Fibroblast of mammary gland (primary cell): ENCODE results near the gene UBE2S.

Experiments used
- DNase-seq: peaks from one replicate; pipeline ENCODE4 v3.0.0-alpha.2; 2010; ENCODE audit warnings: low read depth
- H3K4me3 ChIP-seq: 2 replicates; pipeline ENCODE4 v1.5.1; 2011; ENCODE audit warnings: low read depth, mild to moderate bottlenecking, low read length, moderate library complexity; ENCODE audit not compliant: control insufficient read depth
- TF ChIP-seq, protein P1 (sequence below): conservative IDR thresholded peaks from 2 replicates; pipeline ENCODE4 v1.5.1; 2011; ENCODE audit warnings: low read depth, low read length, inconsistent platforms; ENCODE audit not compliant: control insufficient read depth, insufficient read depth

UBE2S gene

DNA sequence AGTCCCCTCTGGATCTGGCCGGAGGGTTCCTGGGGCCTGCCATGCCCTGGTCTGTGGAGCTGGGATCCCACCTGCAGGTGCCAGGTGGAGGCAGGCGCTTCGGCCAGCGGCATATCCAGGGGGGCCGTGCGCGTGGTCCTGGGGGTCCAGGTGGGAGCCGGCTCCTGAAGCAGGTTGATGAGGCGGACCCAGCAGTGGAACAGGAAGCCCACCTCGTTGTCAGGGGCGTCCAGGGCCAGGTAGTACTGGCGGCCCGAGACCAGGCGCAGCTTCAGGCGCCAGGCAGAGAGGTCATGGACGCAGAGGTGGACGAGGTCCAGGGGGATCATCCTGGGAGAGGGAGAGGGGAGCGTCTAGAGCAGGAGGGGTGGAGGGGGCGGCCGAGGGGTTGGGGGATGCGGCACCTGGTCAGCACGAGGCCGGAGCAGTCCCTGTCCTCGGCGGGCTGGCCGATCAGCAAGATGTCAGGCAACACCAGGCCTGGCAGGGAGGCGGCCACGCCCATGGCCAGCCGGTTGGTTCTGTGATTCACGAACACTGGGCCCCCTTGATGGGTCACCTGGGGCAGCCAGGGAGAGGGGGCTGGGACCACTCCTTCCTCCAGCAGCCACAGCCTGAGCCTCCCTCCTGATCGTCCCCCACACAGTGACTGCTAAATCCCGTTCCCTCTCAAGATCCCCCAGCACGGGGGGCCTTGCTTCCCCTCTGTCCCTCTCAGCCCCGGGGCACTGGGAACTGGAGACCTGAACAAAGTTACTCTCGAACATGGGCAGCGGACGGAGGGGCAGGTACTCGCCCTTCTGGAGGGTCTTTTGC is 45.2 kb downstream of the UBE2S start:
- DNase-seq = no peak
- H3K4me3 ChIP-seq = no peak overlapping the region
- TF ChIP-seq, protein P1, sequence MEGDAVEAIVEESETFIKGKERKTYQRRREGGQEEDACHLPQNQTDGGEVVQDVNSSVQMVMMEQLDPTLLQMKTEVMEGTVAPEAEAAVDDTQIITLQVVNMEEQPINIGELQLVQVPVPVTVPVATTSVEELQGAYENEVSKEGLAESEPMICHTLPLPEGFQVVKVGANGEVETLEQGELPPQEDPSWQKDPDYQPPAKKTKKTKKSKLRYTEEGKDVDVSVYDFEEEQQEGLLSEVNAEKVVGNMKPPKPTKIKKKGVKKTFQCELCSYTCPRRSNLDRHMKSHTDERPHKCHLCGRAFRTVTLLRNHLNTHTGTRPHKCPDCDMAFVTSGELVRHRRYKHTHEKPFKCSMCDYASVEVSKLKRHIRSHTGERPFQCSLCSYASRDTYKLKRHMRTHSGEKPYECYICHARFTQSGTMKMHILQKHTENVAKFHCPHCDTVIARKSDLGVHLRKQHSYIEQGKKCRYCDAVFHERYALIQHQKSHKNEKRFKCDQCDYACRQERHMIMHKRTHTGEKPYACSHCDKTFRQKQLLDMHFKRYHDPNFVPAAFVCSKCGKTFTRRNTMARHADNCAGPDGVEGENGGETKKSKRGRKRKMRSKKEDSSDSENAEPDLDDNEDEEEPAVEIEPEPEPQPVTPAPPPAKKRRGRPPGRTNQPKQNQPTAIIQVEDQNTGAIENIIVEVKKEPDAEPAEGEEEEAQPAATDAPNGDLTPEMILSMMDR = no peak

- no peak overlapping the region for H3K4me3 ChIP-seq
- TF ChIP-seq, protein P1 = no peak
- DNase-seq = no peak
Measured at GRCh38 chr19:55360902-55361301, 46.7 kb downstream of the UBE2S start.

DNA sequence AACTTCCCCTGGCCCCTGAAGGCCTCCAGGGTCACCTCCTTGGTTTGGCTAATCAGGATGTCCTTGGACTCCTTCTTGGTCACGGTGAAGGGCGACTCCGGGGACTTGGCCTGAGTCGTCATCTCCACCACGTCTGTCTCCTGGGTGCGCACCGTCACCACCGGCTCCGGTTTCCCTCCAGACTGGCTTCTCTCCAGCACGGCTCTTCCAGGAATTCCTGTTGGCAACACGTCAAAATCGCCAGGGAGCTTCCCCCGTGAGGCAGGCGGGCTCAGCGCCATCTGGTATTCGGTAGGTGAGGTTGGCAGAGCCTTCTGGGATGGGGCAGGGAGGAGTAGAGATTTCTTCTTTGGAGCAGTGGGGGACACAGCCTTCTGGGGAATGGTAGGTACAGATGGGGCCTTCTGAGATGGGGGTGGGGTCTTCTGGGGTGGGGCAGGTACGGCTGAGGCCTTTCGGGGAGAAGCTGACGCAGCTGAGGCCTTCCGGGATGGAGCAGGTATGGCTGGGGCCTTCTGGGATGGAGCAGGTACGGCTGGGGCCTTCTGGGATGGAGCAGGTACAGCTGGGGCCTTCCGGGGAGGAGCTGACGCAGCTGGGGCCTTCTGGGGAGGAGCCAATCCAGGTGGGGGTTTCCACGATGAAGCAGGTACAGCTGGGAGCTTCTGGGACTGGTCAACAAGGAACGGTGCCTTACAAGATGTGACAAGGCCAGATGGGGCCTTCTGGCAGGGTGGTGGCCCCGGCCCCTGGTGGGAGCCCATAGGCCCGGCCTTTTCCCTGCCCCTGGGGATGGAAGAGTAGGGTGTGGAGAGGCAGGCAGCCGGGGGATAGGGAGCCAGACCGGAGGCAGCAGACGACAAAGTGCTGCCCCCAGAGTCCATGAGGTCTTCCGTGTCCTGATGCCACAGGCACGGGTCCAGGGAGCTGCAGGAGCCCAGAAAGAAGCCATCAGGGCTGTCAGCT is 48.4 kb downstream of the UBE2S start:
- TF ChIP-seq, protein P1 = no peak
- no peak overlapping the region for H3K4me3 ChIP-seq
- DNase-seq = no peak

GRCh38 chr19:55358493-55358892 is 49.1 kb downstream of the UBE2S start:
- TF ChIP-seq, protein P1 = no peak
- no peak overlapping the region for H3K4me3 ChIP-seq

GRCh38 chr19:55355213-55355821 is 52.3 kb downstream of the UBE2S start:
- no peak for DNase-seq
- no peak overlapping the region for H3K4me3 ChIP-seq
- TF ChIP-seq, protein P1 = no peak

More at GRCh38 chr19:55358493-55358892, 49.1 kb downstream of the UBE2S start:
- no peak for DNase-seq

- peak within 1 kb of the TSS; percentile 31 for H3K4me3 ChIP-seq
- DNase-seq = no peak
- TF ChIP-seq, protein P1 = no peak
Measured at GRCh38 chr19:55354698-55355212, 52.8 kb downstream of the UBE2S start, which contains the start of gene COX6B2. Gene COX6B2 (minus strand): TSS chr19:55354719. CDS start chr19:55354521, 198 bp downstream.
